ENCODE results near the gene TAPBPL.

Gene TAPBPL

GRCh38 chr12:6435961-6436715 lies 15.7 kb upstream of the TAPBPL start:
- Histone ChIP-seq H3K79me2 (ENCODE audit: insufficient read depth, low read length) (no peaks in the 10 kb centered on the region), H3F3A (ENCODE audit: insufficient read depth) (peaks cover 36% of the 10 kb centered on the region), H3K27ac (ENCODE audit: low read depth, low read length) (0 out of 2 replicates have a peak overlapping the region, but pooled peaks have one; percentile 23), H3K4me2 (ENCODE audit: low read depth, low read length, poor library complexity, severe bottlenecking) (no peak overlapping the region), H3K36me3 (ENCODE audit: low read length) (no peaks in the 10 kb centered on the region), H3K27me3 (ENCODE audit: low read length) (no peaks in the 10 kb centered on the region), H3K4me3 (ENCODE audit: insufficient read depth, low read length, poor library complexity, severe bottlenecking) (no peak overlapping the region), H3K9me3 (ENCODE audit: insufficient read depth, low read length) (no peaks in the 10 kb centered on the region), H2AFZ (ENCODE audit: low read depth, low read length, severe bottlenecking) (no peak overlapping the region), H3K9ac (ENCODE audit: low read length) (no peak overlapping the region), H3K9me2 (replicated peaks; ENCODE audit: insufficient read depth, low read length) (no peaks in the 10 kb centered on the region), H4K20me1 (ENCODE audit: low read depth, low read length) (no peaks in the 10 kb centered on the region)
- TF ChIP-seq EZH2phosphoT487 (conservative IDR thresholded peaks at IDR 0.05; ENCODE audit: low read length) = no peak

DNA sequence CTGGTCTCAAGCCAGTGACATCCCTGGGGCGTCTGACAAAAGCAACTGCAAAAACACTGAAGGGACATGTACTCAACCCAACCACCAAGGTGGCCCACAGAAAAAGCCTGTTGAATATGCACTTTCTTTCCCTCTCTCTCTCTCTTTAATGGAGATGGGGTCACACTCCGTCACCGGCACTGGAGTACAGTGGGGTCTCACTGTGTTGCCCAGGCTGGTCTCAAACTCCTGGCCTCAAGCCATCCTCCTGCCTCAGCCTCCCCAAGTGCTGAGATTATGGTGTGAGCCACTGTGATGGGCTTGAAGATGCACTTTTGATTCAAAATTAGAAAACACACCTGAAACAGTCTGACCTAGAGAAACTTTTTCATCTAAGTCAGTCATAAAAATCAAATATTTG lies 14.3 kb upstream of the TAPBPL start:
- Histone ChIP-seq H3K9ac (ENCODE audit: low read length) (no peak overlapping the region), H3K4me3 (ENCODE audit: insufficient read depth, low read length, poor library complexity, severe bottlenecking) (no peak overlapping the region), H4K20me1 (ENCODE audit: low read depth, low read length) (no peaks in the 10 kb centered on the region), H2AFZ (ENCODE audit: low read depth, low read length, severe bottlenecking) (no peak overlapping the region), H3K9me3 (ENCODE audit: insufficient read depth, low read length) (no peaks in the 10 kb centered on the region), H3K27ac (ENCODE audit: low read depth, low read length) (no peak overlapping the region), H3K4me2 (ENCODE audit: low read depth, low read length, poor library complexity, severe bottlenecking) (no peak overlapping the region), H3K79me2 (ENCODE audit: insufficient read depth, low read length) (no peaks in the 10 kb centered on the region), H3K36me3 (ENCODE audit: low read length) (no peaks in the 10 kb centered on the region), H3K27me3 (ENCODE audit: low read length) (no peaks in the 10 kb centered on the region), H3F3A (ENCODE audit: insufficient read depth) (peaks cover 35% of the 10 kb centered on the region), H3K9me2 (replicated peaks; ENCODE audit: insufficient read depth, low read length) (no peaks in the 10 kb centered on the region)
- TF ChIP-seq, protein P1, sequence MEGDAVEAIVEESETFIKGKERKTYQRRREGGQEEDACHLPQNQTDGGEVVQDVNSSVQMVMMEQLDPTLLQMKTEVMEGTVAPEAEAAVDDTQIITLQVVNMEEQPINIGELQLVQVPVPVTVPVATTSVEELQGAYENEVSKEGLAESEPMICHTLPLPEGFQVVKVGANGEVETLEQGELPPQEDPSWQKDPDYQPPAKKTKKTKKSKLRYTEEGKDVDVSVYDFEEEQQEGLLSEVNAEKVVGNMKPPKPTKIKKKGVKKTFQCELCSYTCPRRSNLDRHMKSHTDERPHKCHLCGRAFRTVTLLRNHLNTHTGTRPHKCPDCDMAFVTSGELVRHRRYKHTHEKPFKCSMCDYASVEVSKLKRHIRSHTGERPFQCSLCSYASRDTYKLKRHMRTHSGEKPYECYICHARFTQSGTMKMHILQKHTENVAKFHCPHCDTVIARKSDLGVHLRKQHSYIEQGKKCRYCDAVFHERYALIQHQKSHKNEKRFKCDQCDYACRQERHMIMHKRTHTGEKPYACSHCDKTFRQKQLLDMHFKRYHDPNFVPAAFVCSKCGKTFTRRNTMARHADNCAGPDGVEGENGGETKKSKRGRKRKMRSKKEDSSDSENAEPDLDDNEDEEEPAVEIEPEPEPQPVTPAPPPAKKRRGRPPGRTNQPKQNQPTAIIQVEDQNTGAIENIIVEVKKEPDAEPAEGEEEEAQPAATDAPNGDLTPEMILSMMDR (IDR thresholded peaks at IDR 0.05; ENCODE audit: insufficient read depth, low read length, poor library complexity, severe bottlenecking) = no peak
- TF ChIP-seq EZH2phosphoT487 (conservative IDR thresholded peaks at IDR 0.05; ENCODE audit: low read length) = no peak

DNA sequence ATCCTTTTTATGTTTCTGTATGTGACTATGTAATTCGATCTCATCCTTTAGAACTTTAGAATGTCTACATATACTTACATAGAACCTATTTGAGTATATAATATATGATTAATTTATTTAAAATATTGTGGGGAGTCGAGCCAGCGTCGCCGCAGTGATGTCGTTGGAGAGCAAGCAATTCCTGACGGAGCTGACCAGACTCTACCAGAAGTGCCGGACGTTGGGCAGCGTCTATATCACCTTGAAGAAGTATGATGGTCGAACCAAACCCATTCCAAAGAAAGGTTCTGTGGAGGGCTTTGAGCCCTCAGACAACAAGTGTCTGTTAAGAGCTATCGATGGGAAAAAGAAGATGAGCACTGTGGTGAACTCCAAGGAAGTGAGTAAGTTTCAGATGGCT lies 13.5 kb upstream of the TAPBPL start:
- H3K36me3 ChIP-seq (ENCODE audit: low read length) = no peaks in the 10 kb centered on the region
- H3K27me3 ChIP-seq (ENCODE audit: low read length) = no peaks in the 10 kb centered on the region
- H3K27ac ChIP-seq (ENCODE audit: low read depth, low read length) = no peak overlapping the region
- TF ChIP-seq, protein P1 (IDR thresholded peaks at IDR 0.05; ENCODE audit: insufficient read depth, low read length, poor library complexity, severe bottlenecking) = no peak
- no peak for TF ChIP-seq EZH2phosphoT487 (conservative IDR thresholded peaks at IDR 0.05; ENCODE audit: low read length)
- H4K20me1 ChIP-seq (ENCODE audit: low read depth, low read length) = no peaks in the 10 kb centered on the region
- no peaks in the 10 kb centered on the region for H3K9me2 ChIP-seq (replicated peaks; ENCODE audit: insufficient read depth, low read length)
- peaks cover 35% of the 10 kb centered on the region for H3F3A ChIP-seq (ENCODE audit: insufficient read depth)
- no peak overlapping the region for H3K4me3 ChIP-seq (ENCODE audit: insufficient read depth, low read length, poor library complexity, severe bottlenecking)
- no peak overlapping the region for H3K4me2 ChIP-seq (ENCODE audit: low read depth, low read length, poor library complexity, severe bottlenecking)
- H3K9me3 ChIP-seq (ENCODE audit: insufficient read depth, low read length) = no peaks in the 10 kb centered on the region
- no peak overlapping the region for H3K9ac ChIP-seq (ENCODE audit: low read length)
- H3K79me2 ChIP-seq (ENCODE audit: insufficient read depth, low read length) = no peaks in the 10 kb centered on the region
- no peak overlapping the region for H2AFZ ChIP-seq (ENCODE audit: low read depth, low read length, severe bottlenecking)

- H3K9ac ChIP-seq (ENCODE audit: low read length) = no peak overlapping the region
- H3K27ac ChIP-seq (ENCODE audit: low read depth, low read length) = no peak overlapping the region
- H3K27me3 ChIP-seq (ENCODE audit: low read length) = no peaks in the 10 kb centered on the region
- H3K4me3 ChIP-seq (ENCODE audit: insufficient read depth, low read length, poor library complexity, severe bottlenecking) = no peak overlapping the region
- H3K4me2 ChIP-seq (ENCODE audit: low read depth, low read length, poor library complexity, severe bottlenecking) = no peak overlapping the region
- H2AFZ ChIP-seq (ENCODE audit: low read depth, low read length, severe bottlenecking) = no peak overlapping the region
- no peaks in the 10 kb centered on the region for H4K20me1 ChIP-seq (ENCODE audit: low read depth, low read length)
- H3K79me2 ChIP-seq (ENCODE audit: insufficient read depth, low read length) = peaks cover 7% of the 10 kb centered on the region
- no peaks in the 10 kb centered on the region for H3K36me3 ChIP-seq (ENCODE audit: low read length)
- H3K9me3 ChIP-seq (ENCODE audit: insufficient read depth, low read length) = no peaks in the 10 kb centered on the region
- TF ChIP-seq, protein P1 (IDR thresholded peaks at IDR 0.05; ENCODE audit: insufficient read depth, low read length, poor library complexity, severe bottlenecking) = no peak
- no peak for TF ChIP-seq EZH2phosphoT487 (conservative IDR thresholded peaks at IDR 0.05; ENCODE audit: low read length)
- peaks cover 46% of the 10 kb centered on the region for H3F3A ChIP-seq (ENCODE audit: insufficient read depth)
- H3K9me2 ChIP-seq (replicated peaks; ENCODE audit: insufficient read depth, low read length) = no peaks in the 10 kb centered on the region
Observed at GRCh38 chr12:6440391-6440790, 11.5 kb upstream of the TAPBPL start.

Data from SU-DHL-6 (cell line).